ENCODE data around the gene FADS6. TPM values are rescaled to one million over a fixed set of nuclear protein-coding genes. Genes with fewer than 3 reads are reported as not detected.

The FADS6 gene
- total and polyA plus RNA-seq, 2 of the 13 experiments (the other 11 are each of a cell fraction or from before 2014, with no cell fraction given) = 0.11 TPM

GRCh38 chr17:74842599-74843351, 50.7 kb downstream of the FADS6 start (continued):
- 0 out of 2 replicates have a peak, but pooled peaks have one; percentile 13 for TF ChIP-seq ARID5B (CRISPR knock-in tag; IDR thresholded peaks at IDR 0.05)
- TF ChIP-seq PAF1 (CRISPR knock-in tag; IDR thresholded peaks at IDR 0.05) = no peak
- no peak for TF ChIP-seq DDIT3 (CRISPR knock-in tag; IDR thresholded peaks at IDR 0.05)
- no peak for TF ChIP-seq RFXANK (CRISPR knock-in tag; IDR thresholded peaks at IDR 0.05)
- TF ChIP-seq THAP9 (CRISPR knock-in tag; IDR thresholded peaks at IDR 0.05; ENCODE audit: borderline replicate concordance) = no peak
- no peak for TF ChIP-seq ZNF782 (CRISPR knock-in tag; IDR thresholded peaks at IDR 0.05; ENCODE audit: borderline replicate concordance)
- TF ChIP-seq CENPX (CRISPR knock-in tag; IDR thresholded peaks at IDR 0.05) = no peak
- no peak for TF ChIP-seq ZNF713 (CRISPR knock-in tag; IDR thresholded peaks at IDR 0.05)
- TF ChIP-seq ZNF569 (CRISPR knock-in tag; IDR thresholded peaks at IDR 0.05; ENCODE audit: borderline replicate concordance) = no peak
- no peak for TF ChIP-seq TIGD3 (CRISPR knock-in tag; IDR thresholded peaks at IDR 0.05; ENCODE audit: borderline replicate concordance)
- TF ChIP-seq ZSCAN12 (CRISPR knock-in tag; IDR thresholded peaks at IDR 0.05) = no peak
- no peak for TF ChIP-seq NR3C1 (CRISPR knock-in tag; IDR thresholded peaks at IDR 0.05)
- 0 out of 2 replicates have a peak, but pooled peaks have one; percentile 25 for TF ChIP-seq TMF1 (CRISPR knock-in tag; IDR thresholded peaks at IDR 0.05; ENCODE audit: low read depth)
- TF ChIP-seq ZBTB4 (CRISPR knock-in tag; IDR thresholded peaks at IDR 0.05; ENCODE audit: borderline replicate concordance) = no peak
- no peak for TF ChIP-seq KAT2B (IDR thresholded peaks at IDR 0.05; ENCODE audit: borderline replicate concordance, low read depth, low read length)
- TF ChIP-seq TCF7L2 (IDR thresholded peaks at IDR 0.05; ENCODE audit: low read depth, low read length) = no peak
